Kidney epithelial cell (primary cell): Measurements from ENCODE around the gene DNAJB7. TPM values are rescaled to one million over a fixed set of nuclear protein-coding genes. Genes with fewer than 3 reads are reported as not detected.

Experiments
- DNase-seq: peaks from one replicate; pipeline ENCODE4 v3.0.0-alpha.2; 2010; ENCODE audit warnings: low read depth
- H3K27me3 ChIP-seq: 2 replicates; pipeline ENCODE4 v1.6.0; 2011; ENCODE audit warnings: low read length; ENCODE audit not compliant: control insufficient read depth, insufficient read depth
- H3K36me3 ChIP-seq: 2 replicates; pipeline ENCODE4 v1.5.1; 2011; ENCODE audit warnings: low read length; ENCODE audit not compliant: control insufficient read depth, insufficient read depth
- H3K4me3 ChIP-seq: 2 replicates; pipeline ENCODE4 v1.5.1; 2011; ENCODE audit warnings: low read depth, mild to moderate bottlenecking, control low read depth, low read length
- total RNA-seq: library from RNA; depleted of rRNA; stranded (reverse); fragments of >200 nt; gene quantifications from 2 replicates; pipeline ENCODE4 v1.2.3, GENCODE V29; 2015
- TF ChIP-seq, protein P1 (sequence below): IDR thresholded peaks from 2 replicates; pipeline ENCODE4 v1.5.1; 2011; ENCODE audit warnings: mild to moderate bottlenecking, moderate library complexity, low read length, control low read depth, inconsistent platforms; ENCODE audit not compliant: insufficient read depth, poor library complexity, severe bottlenecking

DNAJB7 gene
- total RNA-seq, 1 donor from 2014 or later = not detected

DNA sequence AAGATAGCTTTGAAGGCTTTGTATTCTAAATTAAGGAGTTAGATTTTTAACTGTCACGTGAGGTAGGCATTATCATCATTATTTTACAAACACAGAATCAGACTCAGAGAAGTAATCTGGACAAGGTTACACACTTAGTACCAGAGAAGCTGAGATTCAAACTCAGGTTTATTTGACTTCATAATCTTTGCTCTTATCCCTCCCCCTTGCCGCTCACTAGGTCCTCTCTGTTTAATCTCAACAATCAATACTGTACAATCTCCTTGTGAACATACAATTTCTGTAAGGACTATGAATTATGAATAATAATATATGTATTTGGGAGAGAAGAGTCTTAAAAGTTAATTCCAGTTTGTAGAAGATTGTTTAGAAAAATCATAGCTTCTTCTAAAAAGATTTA lies 5.2 kb upstream of the DNAJB7 start:
- peaks cover under 1% of the 10 kb centered on the region for H3K36me3 ChIP-seq
- DNase-seq = no peak
- no peak overlapping the region for H3K4me3 ChIP-seq
- TF ChIP-seq, protein P1, sequence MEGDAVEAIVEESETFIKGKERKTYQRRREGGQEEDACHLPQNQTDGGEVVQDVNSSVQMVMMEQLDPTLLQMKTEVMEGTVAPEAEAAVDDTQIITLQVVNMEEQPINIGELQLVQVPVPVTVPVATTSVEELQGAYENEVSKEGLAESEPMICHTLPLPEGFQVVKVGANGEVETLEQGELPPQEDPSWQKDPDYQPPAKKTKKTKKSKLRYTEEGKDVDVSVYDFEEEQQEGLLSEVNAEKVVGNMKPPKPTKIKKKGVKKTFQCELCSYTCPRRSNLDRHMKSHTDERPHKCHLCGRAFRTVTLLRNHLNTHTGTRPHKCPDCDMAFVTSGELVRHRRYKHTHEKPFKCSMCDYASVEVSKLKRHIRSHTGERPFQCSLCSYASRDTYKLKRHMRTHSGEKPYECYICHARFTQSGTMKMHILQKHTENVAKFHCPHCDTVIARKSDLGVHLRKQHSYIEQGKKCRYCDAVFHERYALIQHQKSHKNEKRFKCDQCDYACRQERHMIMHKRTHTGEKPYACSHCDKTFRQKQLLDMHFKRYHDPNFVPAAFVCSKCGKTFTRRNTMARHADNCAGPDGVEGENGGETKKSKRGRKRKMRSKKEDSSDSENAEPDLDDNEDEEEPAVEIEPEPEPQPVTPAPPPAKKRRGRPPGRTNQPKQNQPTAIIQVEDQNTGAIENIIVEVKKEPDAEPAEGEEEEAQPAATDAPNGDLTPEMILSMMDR = no peak
- no peaks in the 10 kb centered on the region for H3K27me3 ChIP-seq

DNA sequence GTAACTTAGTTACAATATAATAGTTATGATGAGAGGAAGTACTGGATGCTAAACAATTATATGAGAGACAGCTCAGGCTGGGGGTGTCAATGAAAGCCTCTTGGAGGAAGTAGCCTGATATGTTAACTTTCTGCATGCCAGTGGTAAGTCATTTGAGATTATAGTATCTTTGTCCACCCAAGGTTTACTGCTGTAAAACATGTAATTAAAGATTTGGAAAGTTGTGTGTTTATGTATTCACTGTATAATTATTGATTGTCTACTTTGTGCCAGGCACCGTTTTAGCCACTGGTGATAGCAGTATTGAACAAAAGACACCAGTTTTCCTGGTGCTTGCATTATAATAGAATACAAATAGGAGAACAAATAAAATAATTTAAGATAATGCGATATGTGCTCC lies 624 bp upstream of the DNAJB7 start:
- no peak for DNase-seq
- Histone ChIP-seq H3K27me3 (no peaks in the 10 kb centered on the region), H3K36me3 (peaks cover 1% of the 10 kb centered on the region), H3K4me3 (no peak overlapping the region)
- TF ChIP-seq, protein P1 = no peak

DNA sequence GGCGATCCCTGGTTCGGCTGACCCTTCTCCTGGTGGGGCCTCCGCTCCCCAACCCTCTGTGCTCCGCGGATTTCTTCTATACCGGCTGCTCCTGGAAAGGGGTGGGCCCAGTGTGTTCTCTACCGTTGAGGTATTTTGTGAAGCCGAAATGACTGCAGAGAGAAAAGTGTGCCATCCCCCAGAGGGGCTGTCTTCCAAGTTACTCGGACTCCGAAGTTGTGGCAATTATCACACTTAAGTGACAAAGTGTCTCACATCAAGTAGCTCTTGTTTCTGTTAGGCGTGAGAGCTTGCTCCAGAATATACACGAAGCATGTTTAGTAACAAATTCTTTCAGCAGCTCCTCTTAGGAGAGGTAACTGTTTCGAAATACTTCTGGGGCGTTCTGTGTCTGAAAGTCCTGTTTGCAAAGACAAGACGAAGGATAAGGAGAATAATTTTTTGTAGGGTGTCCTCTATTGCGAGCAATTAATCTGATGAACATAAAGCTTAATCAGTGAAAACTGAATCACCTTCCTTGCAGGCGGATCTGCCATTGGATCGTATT lies 4.5 kb downstream of the DNAJB7 start:
- peak overlapping the region; percentile 97 for H3K4me3 ChIP-seq
- TF ChIP-seq, protein P1 = no peak
- DNase-seq = no peak
- peaks cover 1% of the 10 kb centered on the region for H3K36me3 ChIP-seq
- no peaks in the 10 kb centered on the region for H3K27me3 ChIP-seq

DNA sequence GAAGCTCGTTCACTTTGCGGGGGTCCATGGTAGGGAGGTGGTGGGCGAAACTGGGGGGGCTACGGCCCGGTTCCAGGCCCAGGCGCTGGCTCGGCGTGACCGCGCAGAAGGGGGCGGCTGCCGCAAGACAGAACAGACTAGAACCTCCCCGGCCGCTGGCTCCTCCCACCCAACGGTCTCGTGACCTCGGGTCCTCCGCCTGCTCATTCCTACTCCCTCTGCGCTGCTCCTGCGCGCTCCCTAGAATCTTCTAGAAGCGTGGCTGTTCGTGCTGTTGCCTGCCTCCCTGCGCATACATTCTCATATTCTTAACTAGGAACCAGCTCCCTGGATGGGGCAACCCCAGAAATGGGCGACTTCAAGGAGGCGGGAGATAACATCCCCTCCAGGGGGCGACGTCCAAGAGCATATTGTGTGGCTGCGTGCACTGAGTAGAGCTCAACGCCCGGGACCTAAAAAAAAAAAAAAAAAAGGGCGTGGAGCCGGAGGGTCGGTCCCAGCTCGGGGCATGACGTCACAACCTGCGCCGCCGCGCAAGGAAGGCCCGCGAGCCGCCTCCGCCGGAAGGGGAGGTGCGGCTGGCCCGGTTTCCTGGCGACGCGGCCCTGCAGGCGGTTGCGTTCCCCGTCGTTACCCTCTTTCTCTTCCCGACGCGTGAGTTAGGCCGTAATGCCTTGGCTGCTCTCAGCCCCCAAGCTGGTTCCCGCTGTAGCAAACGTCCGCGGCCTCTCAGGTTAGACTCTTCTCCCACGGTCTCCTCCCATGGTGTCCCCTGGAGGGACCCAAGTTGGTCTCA lies 5.2 kb downstream of the DNAJB7 start, which contains the start of the genes ST13 and XPNPEP3:
ST13 (minus strand) TSS at position 127 of the 796 bp plus-strand sequence; CDS start at position 28, 99 bp downstream.
XPNPEP3 (plus strand) TSS at position 636 of the 796 bp plus-strand sequence; CDS start at position 670, 34 bp downstream.
- Histone ChIP-seq H3K4me3 (peak within 1 kb of the TSS; percentile 97), H3K36me3 (no peaks in the 10 kb centered on the region), H3K27me3 (no peaks in the 10 kb centered on the region)
- DNase-seq = peak; percentile 66
- TF ChIP-seq, protein P1 = peak; percentile 23

DNA sequence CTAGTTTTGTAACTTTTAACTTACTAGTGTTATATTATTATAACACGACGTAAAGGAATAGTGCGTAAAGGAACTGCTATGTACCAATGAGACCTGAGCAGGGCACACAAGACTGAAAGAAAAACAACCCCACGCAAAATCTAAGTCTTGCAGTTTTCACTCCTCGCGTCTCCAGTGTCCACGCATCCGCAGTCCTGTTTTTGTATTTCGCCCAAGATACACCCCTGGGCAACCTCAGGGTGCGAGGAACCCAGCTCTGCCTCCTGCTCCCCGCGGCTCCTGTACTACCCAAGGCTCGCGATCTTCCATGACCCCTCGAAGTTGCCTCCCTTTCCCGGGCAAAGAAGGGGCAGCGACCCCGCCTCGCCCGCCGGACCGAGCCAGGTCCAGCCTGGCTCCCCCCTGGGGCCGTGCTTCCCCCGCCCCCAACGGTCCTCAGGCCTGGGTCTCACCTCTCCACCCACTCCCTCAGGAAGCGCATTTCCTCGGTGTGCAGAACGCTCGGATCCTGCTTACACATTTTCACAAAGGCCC lies 5.9 kb downstream of the DNAJB7 start:
- DNase-seq = no peak
- TF ChIP-seq, protein P1 = no peak
- peak overlapping the region; percentile 97 for H3K4me3 ChIP-seq
- no peaks in the 10 kb centered on the region for H3K27me3 ChIP-seq
- no peaks in the 10 kb centered on the region for H3K36me3 ChIP-seq
